Bronchial epithelial cell (primary cell): Measurements from ENCODE around the gene ZDHHC1. TPM values are rescaled to one million over a fixed set of nuclear protein-coding genes. Genes with fewer than 3 reads are reported as not detected.
A peak's percentile ranks its signal among the peaks of the same experiment; 100 is the strongest.

Source experiments
- DNase-seq: peaks from one replicate; pipeline ENCODE4 v3.0.0-alpha.2; 2010; ENCODE audit warnings: low read depth
- FAIRE-seq: peaks from 2 replicates; lab custom pipeline; 2011; peaks lifted over from hg19 to GRCh38; lab: Jason Lieb, UNC
- H3K27me3 ChIP-seq: 2 replicates; pipeline ENCODE4 v1.5.1; 2011; ENCODE audit warnings: low read length; ENCODE audit not compliant: control insufficient read depth, insufficient read depth
- H3K36me3 ChIP-seq: 2 replicates; pipeline ENCODE4 v1.5.1; 2011; ENCODE audit warnings: low read length; ENCODE audit not compliant: control insufficient read depth, insufficient read depth
- H3K4me3 ChIP-seq: 2 replicates; pipeline ENCODE4 v1.5.1; 2011; ENCODE audit warnings: mild to moderate bottlenecking, low read depth, low read length, control low read depth
- CTCF ChIP-seq: IDR thresholded peaks from 2 replicates; pipeline ENCODE4 v1.5.1; 2011; ENCODE audit warnings: mild to moderate bottlenecking, moderate library complexity, low read length, control low read depth, inconsistent platforms; ENCODE audit not compliant: insufficient read depth, severe bottlenecking
- total RNA-seq: library from RNA; depleted of rRNA; stranded (reverse); fragments of >200 nt; gene quantifications from 2 replicates; pipeline ENCODE4 v1.2.1, GENCODE V29; 2014

Gene ZDHHC1
- total RNA-seq, 1 donor from 2014 or later, result 1.8 TPM

- FAIRE-seq, result no peak
- peaks cover 11% of the 10 kb centered on the region for H3K27me3 ChIP-seq
- DNase-seq, result peak; percentile 30
- H3K4me3 ChIP-seq, result no peak overlapping the region
- H3K36me3 ChIP-seq, result no peaks in the 10 kb centered on the region
- TF ChIP-seq CTCF, result no peak
Observed at GRCh38 chr16:67395458-67396158, 20.7 kb downstream of the ZDHHC1 start.

DNA sequence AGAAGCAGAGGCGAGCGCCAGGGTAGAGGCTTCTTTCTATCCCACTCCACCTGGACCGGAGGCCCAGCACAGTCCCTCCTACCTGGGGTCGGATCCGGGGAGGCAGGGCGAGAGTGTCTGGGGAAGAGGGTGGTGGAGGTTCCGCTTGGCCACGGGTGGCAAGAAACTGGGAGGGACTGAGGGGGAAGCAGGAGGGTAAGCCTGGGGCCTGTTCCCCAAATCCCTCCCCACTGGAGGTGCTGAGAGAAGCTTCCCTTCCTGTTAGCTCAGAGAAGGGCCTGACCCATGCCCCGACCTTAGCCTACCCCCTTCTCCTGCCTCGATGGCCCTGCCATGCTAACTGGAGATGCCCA is 21.2 kb downstream of the ZDHHC1 start:
- no peak for FAIRE-seq
- Histone ChIP-seq H3K36me3 (no peaks in the 10 kb centered on the region), H3K27me3 (peaks cover 11% of the 10 kb centered on the region), H3K4me3 (no peak overlapping the region)
- no peak for DNase-seq
- TF ChIP-seq CTCF, result no peak

GRCh38 chr16:67394155-67395104 is 21.8 kb downstream of the ZDHHC1 start:
- no peaks in the 10 kb centered on the region for H3K36me3 ChIP-seq
- DNase-seq, result no peak
- no peak for TF ChIP-seq CTCF
- no peak for FAIRE-seq
- H3K4me3 ChIP-seq, result no peak overlapping the region
- peaks cover 11% of the 10 kb centered on the region for H3K27me3 ChIP-seq

DNA sequence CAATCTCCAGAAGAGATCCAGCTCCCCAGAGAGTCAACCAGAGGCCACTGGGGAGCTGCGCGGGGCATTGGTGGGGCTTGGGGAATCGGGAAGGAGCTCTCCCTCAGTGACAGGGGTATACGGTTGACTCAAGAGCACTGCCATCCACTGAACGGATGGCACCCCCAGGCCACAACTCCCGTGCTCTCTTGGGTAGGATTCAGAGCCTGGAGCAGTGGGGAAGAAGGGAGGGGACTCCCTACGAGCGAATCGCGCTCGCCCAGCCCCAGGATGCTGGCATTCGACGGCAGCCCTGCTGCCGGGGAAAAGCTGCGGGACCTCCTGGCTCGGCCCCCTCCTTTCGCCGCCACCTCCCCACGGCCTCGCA is 22.5 kb downstream of the ZDHHC1 start:
- TF ChIP-seq CTCF, result no peak
- FAIRE-seq (no peak), DNase-seq (no peak)
- Histone ChIP-seq H3K4me3 (no peak overlapping the region), H3K27me3 (peaks cover 11% of the 10 kb centered on the region), H3K36me3 (no peaks in the 10 kb centered on the region)

DNA sequence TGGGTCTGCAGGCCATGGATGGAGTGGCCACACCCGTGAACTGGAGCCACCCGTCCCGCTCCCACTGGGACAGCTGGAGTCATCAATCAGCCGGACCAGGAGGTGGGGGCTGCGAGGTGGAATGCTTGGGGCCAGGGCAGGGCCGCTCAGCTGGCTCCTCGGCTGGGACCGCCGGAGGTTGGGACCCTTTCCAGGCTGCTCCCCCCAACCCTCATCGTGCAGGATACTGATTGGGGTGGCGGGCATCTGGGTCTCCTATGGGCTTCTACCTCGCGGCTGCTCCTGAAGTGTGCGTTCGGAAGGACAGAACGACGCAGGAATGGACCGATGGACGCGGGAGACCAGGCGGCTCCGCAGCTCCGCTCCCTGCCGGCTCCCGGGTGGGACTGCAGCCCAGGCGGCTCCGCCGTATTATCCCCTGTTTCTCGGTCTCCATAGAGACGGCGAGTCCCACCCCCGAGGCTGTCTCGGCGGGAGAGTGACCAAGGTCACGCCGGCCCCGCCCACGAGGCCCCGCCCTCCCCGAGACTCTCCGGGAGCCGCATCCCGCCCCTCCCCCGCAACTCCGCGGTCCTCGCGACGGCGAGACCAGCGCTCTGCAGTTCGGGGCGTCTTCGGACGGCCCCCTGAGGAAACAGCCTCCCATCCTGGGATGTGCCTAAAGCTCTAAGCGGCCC is 23.0 kb downstream of the ZDHHC1 start, which contains the start of gene TPPP3:
Gene TPPP3 (minus strand): TSS at position 388 of the 677 bp plus-strand sequence. CDS start 2,387 bp downstream, outside the sequence.
- DNase-seq (peak; percentile 37), FAIRE-seq (no peak)
- Histone ChIP-seq H3K4me3 (peak within 1 kb of the TSS; percentile 4), H3K36me3 (no peaks in the 10 kb centered on the region), H3K27me3 (peaks cover 13% of the 10 kb centered on the region)
- TF ChIP-seq CTCF, result peak; percentile 72
